Skin of body (tissue), 2 donors: ENCODE data around the gene BNIP5. TPM values are rescaled to one million over a fixed set of nuclear protein-coding genes. Genes with fewer than 3 reads are reported as not detected.

Experiments used
- DNase-seq: peaks from one replicate; lab custom pipeline; 2025; lab: John Stamatoyannopoulos, UW
- total RNA-seq: library from RNA; depleted of rRNA; stranded (reverse); fragments of >200 nt; gene quantifications from one replicate; pipeline ENCODE4 v1.2.3, GENCODE V29; 2014

BNIP5 gene
- total RNA-seq, 1 donor from 2014 or later: 0.10 TPM

DNA sequence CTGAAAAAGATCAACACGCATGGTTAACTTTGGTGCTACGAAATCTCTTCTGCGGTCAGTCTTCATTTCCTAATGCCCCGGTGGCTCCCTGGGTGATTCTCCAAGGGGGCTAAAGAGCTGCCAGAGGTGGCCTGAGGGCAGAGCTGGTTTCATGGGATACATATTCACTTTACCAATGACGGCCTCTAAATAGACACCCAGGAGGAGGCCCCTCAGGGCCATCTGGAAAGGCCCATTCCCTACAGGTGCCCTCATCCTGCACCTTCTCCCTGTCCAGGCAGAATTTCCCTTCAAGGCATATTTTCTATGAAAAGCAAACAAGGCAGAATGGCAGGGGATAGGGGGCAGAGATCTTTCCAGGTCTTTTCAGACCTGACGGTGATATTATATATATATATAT is 12.5 kb downstream of the BNIP5 start:
- no peak for DNase-seq

GRCh38 chr6:36323062-36323461 is 13.6 kb downstream of the BNIP5 start:
- no peak for DNase-seq

DNA sequence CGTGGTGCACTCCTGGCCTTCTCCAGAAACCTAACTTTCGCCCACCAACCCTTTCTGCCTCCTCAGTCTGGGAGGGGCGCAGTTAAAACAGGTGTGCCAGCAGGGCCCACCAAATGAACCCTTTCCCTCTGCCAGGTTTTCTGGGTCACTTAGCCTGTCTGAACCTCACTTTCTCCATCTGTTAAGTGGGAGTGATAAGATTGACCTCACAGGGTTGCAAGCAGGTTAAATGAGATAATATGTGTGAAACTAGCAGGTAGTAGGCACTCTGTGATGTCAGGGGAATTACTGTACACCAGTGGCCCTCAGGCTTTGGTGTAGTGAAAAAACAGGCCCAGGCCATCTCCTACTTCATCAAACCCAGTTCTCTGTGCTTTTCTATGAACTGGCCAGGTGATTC is 14.1 kb downstream of the BNIP5 start:
- no peak for DNase-seq

DNA sequence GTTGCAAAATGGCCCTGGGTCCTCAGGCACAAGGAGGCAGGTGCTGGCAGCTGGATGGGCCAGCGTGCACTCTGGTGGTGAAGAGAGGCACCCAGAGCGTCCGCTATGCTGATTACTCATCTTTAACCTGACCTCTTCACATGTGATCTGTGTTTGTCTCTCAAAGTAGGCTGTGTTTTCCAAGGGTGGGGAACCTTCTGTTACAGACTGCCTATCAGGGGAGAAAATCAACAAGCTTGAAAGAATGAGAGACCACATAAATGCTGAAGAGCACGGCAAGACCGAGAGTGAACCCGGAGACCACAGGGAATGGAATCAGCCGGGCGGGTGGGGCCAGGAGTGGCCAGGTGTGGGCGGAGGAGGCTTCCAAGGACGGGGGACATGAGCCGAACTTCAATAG is 16.2 kb downstream of the BNIP5 start:
- no peak for DNase-seq

DNA sequence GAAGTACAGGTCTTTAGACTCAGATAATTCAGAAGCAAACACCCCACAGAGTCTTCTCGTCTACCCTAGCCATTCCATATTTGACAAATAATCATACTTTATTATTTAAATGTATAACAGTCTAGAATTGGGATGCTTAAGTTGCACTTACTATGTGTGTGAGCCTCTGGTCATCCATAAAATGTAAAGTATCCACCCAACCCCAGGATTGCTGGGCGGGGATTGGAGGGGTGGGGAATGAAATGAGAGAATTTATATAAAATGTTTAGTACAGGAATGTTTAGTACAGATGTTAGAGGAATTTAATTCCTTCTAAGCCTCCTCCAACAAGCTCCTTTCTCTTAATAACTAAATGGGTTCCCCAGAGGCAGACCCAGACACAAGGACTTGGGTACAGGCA is 16.9 kb downstream of the BNIP5 start:
- no peak for DNase-seq

- no peak for DNase-seq
Measured at GRCh38 chr6:36319436-36319762, 17.3 kb downstream of the BNIP5 start.

DNA sequence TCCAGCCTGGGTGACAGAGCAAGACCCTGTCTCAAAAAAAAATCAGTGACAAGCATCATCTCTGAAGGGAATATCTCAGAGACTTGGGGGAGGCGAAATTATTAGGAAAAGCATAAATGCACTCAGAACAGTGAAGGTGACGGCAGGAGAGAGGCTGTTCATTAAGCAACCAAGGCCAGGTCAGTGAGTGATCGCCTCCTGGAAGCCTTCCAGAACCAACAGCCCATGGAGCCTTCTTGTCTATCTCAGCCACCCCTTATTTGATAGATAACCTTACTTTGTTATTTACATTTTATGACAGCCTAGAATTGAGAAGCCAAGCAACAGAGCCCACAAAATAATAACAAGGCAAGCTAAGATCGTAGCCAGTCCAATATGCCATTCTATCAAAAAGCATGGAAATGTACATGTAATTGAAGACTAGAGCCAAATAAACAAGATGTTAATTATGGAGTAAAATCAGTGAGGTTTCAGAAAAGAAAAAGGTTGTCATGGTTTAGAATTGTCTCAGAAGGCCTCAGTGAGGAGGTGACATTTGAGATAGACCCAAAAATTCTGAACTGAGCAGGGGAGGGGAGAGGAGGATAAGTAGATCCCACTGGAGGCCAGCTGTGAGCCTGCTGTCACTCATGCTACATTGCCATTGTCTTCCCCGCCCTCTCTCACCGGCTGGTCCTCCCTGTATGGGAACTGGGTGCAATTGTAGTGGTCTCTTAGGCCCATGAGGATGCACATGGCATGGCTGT is 17.8 kb downstream of the BNIP5 start:
- no peak for DNase-seq

- no peak for DNase-seq
Measured at GRCh38 chr6:36317623-36318022, 19.1 kb downstream of the BNIP5 start.

GRCh38 chr6:36315921-36316320 is 20.8 kb downstream of the BNIP5 start:
- no peak for DNase-seq

DNA sequence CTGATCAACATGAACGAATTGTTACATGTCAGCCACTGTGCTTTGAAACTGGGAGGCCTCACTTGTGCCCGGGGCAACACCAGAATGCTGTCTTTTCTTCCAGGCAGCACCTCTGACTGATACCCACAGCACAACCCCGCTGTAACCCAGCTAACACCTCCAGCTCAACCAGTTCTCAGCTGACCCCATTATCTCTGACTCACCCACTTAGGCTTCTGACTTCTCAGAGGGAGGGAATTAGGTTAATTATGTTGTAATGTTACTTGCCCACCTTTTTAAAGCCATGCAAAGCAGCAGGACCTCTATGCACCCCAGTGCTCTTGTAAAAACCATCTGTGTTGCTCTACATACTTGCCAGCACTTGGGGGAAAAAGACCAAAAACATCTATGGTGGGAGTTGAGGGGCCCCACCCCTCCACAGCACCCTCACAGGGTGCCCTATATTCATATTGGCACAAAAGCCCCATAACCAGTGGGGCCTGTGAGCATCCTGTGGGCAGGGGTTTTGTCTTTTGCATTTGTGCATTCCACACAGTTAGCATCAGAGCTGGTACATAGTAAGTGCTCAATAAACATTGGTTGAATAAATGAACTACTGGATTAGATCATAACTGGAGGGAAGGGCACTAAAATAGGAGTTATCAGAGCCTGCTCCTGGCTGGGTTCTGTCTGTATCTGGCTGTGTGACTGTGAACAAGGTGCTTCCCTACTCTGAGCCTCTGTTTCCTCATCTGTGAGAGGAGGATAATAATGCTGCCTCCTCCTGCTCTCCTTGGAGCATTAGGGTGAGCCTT is 22.3 kb downstream of the BNIP5 start:
- DNase-seq: no peak

DNA sequence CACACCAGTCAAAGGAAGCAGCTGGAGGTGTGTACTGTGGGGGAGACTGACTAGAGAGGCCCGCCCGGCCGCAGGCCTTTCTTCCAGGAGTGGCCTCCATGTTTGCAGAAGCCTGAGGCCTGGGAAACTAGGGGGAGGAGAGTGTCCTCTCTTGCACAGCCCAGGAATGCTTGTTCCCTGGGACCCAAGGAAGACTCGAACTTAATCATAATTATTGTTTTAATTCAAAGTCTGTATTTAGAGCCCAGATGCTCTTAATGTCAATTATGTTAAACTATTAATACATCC is 23.1 kb downstream of the BNIP5 start:
- DNase-seq: no peak

- DNase-seq: no peak
Measured at GRCh38 chr6:36312854-36313648, 23.6 kb downstream of the BNIP5 start.

DNA sequence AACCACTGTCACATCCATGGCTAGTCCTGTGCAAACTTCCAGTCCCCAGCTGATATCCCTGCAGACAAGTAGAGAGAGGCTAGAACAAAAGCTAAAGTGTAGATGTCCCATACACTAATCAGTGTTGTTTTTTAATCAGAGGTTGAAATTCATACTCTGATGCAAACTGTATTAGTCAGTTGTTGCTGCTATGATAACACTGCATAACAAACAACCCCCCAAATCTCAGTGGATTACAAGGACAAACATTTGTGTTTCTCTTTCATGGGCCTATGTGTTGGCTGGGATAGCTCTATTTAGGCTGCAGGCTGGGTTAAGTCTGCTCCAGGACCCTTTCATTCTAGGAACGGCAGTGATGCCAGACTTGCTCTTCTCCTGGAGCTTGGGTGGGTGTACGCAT is 26.8 kb downstream of the BNIP5 start:
- DNase-seq: no peak

GRCh38 chr6:36309203-36309602 is 27.5 kb downstream of the BNIP5 start:
- no peak for DNase-seq

- no peak for DNase-seq
Measured at GRCh38 chr6:36308514-36308913, 28.2 kb downstream of the BNIP5 start.

DNA sequence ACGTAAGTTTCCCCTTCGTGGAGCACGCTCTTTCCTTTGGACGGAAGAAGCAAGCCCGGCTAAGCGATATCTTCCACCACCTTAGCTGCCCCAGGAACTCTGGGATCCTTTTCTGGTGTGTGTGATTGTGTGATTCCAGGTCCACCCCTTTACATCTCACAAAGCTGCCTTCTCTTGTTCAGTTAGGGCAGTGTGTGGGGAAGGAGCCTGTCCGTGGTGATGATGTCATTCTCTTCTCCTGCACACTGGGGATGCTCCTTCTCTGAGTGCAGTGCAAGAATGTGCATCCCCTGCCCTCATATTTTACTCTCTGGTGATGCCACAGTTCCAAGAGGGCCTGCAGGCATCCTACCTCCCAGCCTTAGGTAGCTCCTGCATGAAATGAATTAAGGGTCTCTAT is 30.3 kb downstream of the BNIP5 start:
- DNase-seq: no peak

GRCh38 chr6:36305885-36306284 is 30.8 kb downstream of the BNIP5 start:
- no peak for DNase-seq

DNA sequence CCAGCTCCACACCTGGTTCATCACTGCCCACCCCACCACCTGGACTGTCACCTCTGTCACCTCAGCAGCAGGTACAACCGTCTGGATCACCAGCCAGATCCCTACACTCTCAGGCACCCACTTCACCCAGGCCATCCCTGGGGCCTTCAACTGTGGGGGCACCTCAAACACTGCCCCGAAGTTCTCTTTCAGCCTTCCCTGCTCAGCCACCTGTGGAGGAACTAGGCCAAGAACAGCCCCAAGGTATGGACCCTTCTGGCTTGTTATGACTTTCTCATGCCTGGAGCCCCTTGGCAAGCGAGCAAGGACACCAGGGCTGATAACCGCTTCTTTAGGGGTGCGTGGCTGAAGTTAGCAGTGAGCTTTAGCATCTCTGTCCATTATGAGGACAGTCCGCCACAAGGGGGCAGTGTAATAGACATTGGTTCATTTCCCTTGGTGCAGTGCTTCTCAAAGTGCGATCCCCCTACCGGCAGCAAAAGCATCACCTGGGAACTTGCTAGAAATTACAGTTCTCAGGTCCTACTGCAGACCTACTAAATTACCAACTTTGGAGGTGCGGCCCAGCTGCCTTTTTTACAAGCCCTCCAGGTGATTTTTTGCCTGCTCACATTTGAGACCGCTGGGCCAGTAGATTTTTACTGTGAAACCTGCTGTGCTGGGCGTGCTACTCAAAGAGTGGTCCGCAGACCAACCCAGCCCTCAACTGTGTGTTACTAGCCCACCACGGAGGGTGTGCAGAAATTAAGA is 34.3 kb downstream of the BNIP5 start:
- peak; percentile 51 for DNase-seq

GRCh38 chr6:36301781-36302180 is 34.9 kb downstream of the BNIP5 start:
- DNase-seq: no peak

GRCh38 chr6:36301085-36301658 is 35.5 kb downstream of the BNIP5 start:
- DNase-seq: no peak

- DNase-seq: no peak
Measured at GRCh38 chr6:36298027-36298426, 38.7 kb downstream of the BNIP5 start.
